CD4-positive, alpha-beta T cell treated with Interleukin-10 for 1 hour (primary cell): ENCODE data around the gene SMARCAD1.

ENCODE experiments used
- DNase-seq: peaks from one replicate; pipeline ENCODE4 v3.0.0-alpha.2; 2020

The SMARCAD1 gene, protein sequence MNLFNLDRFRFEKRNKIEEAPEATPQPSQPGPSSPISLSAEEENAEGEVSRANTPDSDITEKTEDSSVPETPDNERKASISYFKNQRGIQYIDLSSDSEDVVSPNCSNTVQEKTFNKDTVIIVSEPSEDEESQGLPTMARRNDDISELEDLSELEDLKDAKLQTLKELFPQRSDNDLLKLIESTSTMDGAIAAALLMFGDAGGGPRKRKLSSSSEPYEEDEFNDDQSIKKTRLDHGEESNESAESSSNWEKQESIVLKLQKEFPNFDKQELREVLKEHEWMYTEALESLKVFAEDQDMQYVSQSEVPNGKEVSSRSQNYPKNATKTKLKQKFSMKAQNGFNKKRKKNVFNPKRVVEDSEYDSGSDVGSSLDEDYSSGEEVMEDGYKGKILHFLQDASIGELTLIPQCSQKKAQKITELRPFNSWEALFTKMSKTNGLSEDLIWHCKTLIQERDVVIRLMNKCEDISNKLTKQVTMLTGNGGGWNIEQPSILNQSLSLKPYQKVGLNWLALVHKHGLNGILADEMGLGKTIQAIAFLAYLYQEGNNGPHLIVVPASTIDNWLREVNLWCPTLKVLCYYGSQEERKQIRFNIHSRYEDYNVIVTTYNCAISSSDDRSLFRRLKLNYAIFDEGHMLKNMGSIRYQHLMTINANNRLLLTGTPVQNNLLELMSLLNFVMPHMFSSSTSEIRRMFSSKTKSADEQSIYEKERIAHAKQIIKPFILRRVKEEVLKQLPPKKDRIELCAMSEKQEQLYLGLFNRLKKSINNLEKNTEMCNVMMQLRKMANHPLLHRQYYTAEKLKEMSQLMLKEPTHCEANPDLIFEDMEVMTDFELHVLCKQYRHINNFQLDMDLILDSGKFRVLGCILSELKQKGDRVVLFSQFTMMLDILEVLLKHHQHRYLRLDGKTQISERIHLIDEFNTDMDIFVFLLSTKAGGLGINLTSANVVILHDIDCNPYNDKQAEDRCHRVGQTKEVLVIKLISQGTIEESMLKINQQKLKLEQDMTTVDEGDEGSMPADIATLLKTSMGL

DNA sequence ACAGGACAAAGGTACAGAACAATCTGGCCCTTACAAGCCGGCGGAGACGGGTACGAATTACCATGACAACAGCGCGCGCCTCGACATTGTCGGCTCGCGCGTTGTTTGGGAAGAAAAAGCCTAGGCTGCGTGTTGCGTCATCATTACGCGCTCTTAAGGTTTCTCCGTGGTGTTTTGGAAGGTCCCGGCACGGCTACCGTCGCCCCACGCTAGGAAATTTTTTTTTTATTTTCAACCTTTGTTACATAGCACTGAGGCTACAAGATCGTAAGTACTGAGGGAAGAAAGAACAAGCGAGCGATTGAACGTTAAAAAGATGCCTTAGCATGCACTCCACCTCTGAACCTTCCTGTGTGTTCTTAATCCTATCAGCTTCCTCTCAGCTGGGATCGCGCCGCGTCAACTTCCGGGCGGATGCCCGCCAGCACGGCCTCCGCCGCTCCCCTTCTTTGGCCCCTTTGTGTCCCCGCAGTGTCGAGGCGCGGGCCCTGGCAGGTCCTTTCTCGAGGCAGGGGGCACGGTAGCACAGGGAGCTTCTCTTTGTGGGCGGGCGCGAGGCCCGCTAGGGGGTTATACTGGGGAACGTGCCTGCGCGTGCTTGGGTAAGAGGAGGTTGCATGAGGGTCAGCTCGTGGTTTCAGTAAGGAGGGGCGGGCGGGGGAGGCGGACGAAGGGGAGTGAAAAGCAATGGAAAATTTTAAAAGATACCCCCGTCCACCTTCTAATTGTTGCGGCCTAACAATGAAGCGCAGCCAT lies at the start of gene SMARCAD1:
SMARCAD1 (plus strand) TSS at position 397 of the 756 bp plus-strand sequence. CDS start 530 bp downstream, outside the sequence.
- peak; percentile 90 for DNase-seq

DNA sequence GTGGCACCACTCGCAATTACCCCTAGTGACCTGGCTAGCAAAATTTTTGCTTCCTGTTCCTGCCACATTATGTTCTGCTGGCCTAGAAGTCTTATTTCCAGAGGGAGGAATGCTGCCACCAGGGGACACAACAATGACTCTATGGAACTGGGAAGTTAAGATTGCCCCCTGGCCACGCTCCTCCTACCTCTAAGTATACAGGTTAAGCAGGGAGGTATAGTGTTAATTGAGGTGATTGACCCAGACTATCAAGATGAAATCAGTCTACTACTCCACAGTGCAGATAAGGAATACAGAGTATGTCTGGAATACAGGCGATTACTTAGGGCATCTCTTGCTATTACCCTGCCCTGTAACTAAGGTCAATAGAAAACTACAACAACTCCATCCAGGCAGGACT lies 48.8 kb upstream of the SMARCAD1 start:
- no peak for DNase-seq

DNA sequence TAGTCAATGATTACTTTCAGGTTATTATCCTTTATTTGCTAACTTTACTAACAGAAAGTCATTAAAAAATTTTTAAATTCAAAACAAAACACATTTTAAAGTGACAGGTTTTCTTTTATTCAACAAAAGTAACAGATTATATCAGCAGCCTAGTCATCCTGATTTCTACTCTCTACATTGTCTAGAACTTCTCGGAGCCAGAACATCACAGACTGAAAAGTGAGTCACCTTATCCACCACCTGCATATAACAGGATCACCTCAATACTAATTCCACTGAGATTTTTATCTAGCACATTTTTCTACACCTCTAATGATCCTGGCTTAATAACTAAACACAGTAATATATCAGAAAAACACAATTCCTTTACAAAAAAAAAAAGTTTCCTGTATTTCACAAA lies 47.9 kb upstream of the SMARCAD1 start:
- DNase-seq = no peak

DNA sequence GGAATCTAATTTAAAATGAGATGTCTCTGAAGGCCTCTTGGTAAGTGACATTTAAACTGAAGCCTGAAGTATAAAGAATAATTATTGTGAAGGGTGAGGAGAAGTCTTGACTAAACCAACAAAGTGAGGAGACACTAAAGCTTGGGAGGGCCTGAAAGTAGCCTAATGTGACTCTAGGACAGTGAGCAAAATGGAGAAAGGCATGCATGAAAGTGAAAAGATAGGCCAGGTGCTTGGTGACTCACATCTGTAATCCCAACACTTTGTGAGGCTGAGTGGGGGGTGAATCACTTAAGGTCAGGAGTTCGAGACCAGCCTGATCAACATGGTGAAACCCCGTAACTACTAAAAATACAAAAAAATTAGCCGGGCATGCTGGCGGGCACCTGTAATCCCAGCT lies 46.9 kb upstream of the SMARCAD1 start:
- DNase-seq = no peak

DNA sequence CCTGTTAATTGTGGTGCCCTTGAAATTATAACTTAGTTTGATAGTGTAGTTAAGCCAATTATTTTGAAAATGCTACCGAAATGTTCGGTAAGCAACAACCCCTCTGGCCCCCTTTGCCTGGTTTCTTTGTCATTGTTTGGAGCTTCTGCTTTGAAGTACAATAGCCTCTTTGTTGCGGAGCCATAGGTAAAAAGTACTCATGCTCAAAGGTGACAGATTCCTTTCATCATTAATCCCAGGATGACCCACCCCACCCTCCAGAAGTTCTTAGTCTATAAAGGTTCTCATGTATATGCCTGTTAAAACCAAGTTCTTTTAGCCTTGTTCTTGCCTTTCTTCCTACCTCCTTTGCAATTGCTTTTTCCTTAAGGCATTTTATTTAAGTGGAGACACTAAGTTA lies 42.4 kb upstream of the SMARCAD1 start:
- no peak for DNase-seq

DNA sequence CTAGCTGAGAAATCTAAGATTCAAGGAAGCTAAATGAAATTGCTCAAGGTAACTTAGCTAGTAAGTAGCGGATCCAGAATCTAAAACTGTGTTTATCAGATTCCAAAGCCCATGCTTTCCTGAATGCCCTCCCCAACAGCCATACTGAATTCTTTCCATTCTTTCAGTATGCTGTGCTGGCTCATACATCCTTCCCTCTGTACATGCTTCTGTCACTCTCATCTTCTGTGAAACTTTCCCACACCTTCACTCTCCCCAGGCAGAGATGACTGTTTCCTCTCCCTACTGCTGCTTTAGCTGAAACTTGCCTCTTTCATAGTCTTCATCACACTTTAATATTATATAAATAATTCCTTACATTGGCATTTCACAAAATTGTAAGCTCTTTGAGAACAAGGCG lies 39.3 kb upstream of the SMARCAD1 start:
- no peak for DNase-seq

DNA sequence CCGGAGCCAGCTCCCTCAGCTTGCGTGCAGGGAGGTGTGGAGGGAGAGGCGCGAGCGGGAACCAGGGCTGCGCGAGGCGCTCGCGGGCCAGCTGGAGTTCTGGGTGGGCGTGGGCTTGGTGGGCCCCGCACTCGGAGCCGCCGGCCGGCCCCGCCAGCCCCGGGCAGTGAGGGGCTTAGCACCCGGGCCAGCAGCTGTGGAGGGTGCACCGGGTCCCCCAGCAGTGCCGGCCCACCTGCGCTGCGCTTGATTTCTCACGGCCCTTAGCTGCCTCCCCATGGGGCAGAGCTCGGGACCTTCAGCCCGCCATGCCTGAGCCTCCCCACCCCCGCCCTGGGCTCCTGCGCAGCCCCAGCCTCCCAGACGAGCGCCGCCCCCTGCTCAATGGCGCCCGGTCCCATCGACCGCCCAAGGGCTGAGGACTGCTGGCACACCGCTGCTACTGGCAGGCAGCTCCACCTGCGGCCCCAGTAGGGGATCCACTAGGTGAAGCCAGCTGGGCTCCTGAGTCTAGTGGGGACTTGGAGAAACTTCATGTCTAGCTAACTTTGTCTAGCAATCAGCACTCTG lies 37.8 kb upstream of the SMARCAD1 start:
- no peak for DNase-seq

DNA sequence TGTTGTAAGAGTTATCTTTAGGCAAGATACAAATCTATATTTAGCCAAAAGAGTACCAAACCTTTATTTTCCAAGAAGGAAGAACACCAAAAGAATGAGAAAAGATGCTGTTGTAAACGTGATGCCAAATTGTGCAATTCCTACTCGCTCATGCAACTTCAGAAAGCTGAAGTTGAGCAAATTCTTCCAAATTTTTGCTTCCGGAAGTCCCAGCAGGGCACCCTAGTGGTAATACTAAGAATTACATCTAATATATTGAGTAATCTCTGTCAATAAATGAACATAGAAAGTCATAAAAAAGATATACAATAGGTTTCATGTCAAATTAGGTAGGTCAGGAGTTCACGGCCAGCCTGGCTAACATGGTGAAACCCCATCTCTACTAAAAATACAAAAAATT lies 36.0 kb upstream of the SMARCAD1 start:
- DNase-seq = no peak

DNA sequence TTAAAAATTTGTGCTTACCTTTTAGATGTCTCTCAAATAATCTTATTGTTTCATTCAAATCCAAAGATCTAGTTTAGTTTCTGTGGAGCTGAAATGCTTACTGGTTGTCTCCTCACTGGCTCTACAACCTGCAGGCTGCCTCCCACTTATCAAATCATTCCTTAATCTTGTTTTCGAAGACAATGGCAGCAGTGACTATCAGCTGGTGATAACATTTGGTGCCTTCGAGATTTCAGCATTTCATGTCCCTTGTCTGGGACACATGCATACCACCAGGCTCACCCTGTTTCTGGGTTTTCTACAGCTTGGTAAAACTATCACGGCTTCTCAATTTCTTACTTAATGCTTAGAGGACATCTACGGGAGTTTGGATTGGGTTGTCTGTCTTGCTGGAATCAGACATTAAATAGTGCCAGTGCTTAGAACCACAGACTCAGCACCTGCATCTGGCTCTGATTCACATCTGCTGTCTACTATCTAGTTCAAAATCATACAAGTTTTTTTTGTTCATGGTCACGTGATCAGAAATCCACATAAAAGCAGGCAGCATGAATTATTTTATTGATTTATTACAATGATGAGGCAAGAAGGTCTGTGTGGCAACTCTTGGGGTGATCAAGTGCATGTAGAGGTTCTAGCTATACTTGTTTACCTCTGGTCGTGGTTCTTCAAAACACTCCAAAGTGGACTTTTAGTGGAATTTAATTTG lies 32.0 kb upstream of the SMARCAD1 start:
- DNase-seq = no peak

DNA sequence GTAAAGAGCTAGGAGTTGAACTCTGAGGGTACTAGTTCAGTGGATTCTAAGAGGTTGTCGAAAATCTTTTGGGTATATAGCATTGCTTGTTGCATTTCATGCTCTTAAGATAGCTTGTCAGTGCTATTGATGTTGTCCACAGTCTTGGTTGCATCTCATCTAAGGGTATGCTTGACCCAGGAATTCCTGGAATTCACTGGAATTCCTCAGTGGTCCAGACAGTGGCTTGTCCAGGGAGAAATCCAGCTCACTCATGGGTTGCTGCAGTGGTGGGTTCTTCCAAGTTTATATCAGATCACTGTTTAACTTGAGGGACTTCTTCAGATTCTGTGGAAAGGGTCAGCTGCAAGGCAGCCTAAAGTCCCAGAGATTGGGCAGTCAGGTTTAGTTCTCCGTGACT lies 29.8 kb upstream of the SMARCAD1 start:
- no peak for DNase-seq

DNA sequence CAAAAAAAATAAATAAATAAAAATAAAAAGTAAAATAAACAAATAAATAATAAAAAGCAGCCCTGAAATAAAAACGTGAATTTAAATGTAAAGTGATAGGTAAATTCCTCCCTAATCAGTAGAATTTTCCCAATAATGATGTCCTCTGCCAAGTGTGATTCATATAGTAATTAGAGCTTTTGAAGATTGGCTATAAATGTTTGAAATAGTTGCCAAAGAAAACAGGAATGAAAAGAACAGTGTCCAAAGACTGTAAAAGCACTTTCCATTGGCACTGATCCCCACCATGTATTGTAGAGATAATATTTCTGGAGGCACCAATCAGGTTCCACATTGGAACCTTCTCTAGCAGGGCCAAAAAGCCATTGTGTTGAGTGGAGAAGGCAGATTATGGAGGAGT lies 25.9 kb upstream of the SMARCAD1 start:
- no peak for DNase-seq

DNA sequence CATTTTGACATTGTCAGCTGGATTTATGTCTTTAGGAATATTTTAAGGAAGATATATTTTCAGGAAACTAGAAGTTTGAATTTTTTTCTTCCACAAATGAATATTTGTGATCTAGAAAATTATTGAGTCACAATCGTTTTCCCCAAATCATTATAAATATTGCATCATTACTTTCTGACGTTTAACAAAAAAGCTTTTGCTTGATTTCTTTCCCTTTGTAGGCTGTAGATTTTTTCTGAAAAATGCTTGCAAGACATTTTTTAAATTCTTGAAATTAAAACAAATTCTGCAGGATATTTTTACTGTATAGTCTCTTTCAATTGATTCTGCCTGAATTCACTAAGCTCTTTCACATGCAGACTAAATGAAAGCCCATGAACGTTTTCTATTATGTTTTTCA lies 4.9 kb upstream of the SMARCAD1 start:
- DNase-seq = no peak

DNA sequence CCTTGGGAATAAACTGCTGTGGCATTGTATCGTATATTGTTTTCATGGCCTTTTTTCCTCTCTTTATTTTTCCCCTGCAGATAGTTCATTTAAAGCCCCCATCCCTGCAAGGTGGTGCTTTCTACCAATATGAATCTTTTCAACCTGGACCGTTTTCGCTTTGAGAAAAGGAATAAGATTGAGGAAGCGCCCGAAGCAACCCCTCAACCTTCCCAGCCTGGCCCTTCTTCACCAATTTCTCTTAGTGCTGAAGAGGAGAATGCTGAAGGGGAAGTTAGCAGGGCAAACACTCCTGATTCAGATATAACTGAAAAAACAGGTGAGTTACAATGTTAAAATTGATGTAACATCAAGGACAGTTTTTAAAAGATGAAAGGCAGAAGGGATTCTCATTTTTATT lies 601 bp downstream of the SMARCAD1 start:
- no peak for DNase-seq

DNA sequence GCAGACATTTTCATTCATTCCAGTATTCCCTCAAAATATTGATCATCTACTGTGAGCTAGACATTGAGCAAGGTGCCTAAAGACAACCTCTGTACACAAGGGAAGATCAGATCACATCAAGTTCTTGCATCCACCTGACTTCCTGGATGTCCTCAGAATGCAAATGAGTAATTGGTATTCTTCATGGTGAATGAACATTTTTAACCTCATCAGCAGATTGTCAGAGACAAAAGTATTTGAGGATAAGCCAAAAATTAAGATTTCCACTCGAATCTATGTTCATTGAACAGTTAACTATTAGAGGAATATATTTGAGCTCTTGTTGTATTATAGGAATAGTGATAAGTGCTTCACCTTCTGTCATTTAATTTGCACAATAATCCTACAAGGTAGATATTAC lies 1.3 kb downstream of the SMARCAD1 start:
- DNase-seq = no peak

DNA sequence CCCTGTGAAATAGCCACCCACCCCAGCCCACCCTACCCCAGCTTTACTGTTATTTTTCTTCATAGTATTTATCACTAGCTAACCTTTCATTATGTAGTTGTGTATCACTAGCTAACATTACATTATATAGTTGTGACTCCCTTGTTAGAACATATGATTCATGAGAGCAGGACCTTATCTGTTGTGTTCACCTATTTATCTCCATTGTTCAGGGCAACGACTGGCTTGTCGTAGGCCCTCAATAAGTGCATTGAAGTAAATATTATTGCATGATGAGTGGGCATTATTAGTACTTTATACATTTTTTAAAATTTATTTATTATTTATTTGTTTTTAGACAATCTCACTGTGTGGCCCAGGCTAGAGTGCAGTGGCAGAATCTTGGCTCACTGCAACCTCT lies 4.2 kb downstream of the SMARCAD1 start:
- DNase-seq = no peak

DNA sequence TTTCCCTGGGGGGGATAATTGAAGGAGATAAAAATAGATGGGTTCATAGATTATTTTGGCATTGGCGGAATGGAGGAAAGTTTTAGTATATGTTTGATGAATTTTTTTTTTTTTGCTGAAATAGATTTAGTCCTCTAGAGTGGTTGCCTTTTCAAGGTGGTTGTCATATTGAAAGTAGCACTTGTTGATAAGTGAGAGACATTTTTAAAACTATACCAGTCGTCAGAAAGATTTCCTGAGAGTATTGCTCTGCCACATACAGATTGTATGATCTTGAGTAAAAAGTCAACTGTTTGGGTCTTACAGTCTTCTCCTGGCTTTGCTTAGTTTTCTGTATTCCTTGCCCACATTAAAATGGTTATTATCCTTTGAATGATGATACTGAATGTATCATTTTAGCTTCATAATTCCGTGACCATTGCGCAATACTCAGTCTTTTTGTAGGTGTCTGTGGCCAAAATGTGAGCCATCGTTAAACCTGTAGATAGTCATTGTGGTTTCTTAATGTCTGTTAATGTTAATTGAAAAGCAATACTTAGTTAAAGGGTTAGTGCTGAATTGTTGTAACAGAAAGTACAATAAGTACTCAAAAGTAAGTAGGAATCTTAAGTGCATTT lies 7.1 kb downstream of the SMARCAD1 start:
- no peak for DNase-seq

DNA sequence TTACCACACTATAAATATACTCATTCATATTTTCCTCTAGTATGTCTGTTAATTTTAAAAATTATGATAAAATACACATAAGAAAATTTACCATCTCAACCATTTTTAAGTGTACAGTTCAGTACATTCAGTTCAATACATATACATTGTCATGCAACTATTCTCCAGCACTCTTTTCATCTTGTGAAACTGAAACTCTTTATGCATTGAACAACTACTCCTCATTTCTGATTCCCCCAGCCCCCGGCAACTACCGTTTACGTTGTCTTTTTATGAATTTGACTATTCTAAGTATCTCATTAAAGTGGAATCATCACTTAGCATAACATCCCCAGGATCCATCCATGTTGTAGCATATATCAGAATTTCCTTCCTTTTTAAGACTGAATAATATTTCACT lies 8.7 kb downstream of the SMARCAD1 start:
- DNase-seq = no peak

DNA sequence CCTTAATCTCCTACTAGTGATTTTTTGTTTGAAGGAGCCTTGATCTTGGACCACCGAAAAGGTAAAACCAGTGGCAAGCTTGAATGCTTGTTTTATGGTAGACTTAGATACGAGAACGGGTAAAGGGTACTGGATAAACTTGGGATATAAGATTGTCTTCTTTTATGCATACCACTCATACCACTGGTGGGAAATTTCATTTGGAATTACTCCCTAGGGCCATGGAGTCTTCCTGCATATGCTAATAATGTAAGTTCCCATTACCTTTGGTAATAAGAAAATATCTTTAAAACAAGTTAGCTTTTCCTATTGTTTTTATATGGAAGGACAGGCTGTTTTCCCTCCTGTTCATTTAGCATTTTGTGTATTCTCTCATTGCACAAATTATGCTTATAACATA lies 11.7 kb downstream of the SMARCAD1 start:
- no peak for DNase-seq

DNA sequence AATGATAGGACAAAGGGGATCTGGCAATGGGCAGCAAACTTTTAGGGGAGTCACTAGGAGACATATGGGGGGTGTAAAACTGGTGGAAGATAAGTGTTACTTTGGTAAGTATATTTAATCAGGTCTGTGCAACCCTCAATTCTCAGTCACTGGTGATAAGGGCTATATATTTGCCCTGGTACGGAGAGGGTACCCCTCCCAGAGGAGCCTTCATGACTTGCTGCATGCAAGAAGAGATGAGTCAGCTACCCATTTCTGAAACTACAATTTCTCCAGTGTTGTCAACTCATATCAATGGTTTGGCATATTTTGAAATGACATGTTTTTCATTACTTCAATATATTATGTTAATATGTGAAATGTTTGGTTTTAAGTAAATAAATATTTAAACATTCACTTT lies 14.3 kb downstream of the SMARCAD1 start:
- no peak for DNase-seq

DNA sequence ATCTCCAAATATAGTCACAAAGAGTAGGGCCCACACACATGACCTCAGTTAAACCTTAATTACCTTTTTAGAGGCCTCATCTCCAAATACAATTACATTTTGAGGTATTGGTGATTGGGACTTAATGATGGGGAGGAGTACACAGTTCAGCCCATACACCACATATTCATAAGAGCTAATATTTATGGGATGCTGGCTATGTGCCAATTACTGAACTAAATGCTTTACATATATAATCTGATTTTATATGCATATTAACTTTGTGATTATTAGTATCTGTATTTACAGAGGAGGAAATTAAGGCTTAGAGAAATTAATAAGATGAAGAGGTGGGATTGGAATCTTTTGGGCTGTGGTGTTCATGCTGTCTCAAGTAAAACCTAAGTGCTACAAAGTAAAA lies 17.8 kb downstream of the SMARCAD1 start:
- no peak for DNase-seq

DNA sequence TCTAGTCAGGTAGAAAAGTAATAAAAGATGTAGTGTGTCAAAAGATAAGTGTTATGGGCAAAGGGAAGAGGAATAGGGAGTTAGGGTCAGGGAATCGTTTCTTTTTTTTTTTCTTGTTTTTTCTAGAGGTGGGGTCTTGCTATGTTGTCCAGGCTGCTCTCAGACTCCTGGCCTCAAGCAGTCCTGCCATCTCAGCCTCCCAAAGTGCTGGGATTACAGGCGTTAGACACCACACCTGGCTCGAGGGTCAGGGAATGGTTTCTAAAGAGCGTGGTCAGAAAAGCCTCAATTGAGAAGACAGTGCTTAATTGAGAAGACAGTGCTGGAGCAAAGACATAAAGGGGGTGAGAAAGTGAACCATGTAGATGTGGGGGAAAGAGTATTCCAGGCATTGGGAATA lies 19.1 kb downstream of the SMARCAD1 start:
- DNase-seq = no peak
